GM18858 (cell line): ENCODE results near the gene EVI2B.
"Not testable (repeated sequence)": the region's sequence is repeated elsewhere in the genome, so short reads cannot be mapped to it uniquely, and the experiment has no call there.

Experiments
- ATAC-seq: cut with Tn5 transposase; IDR thresholded peaks from one replicate; pipeline ENCODE4 v1.9.1; 2021; ENCODE audit not compliant: unreplicated experiment

The EVI2B gene

GRCh38 chr17:31273516-31273915, 40.3 kb downstream of the EVI2B start:
- ATAC-seq, result no peak

GRCh38 chr17:31272803-31273202, 41.1 kb downstream of the EVI2B start:
- ATAC-seq, result no peak

GRCh38 chr17:31272236-31272635, 41.6 kb downstream of the EVI2B start:
- ATAC-seq, result no peak

- no peak for ATAC-seq
Measured at GRCh38 chr17:31269578-31269983, 44.3 kb downstream of the EVI2B start.

GRCh38 chr17:31269036-31269577, 44.7 kb downstream of the EVI2B start:
- no peak for ATAC-seq

GRCh38 chr17:31266042-31266441, 47.8 kb downstream of the EVI2B start:
- no peak for ATAC-seq

GRCh38 chr17:31262923-31263322, 50.9 kb downstream of the EVI2B start:
- not testable (repeated sequence) for ATAC-seq

GRCh38 chr17:31261601-31262000, 52.3 kb downstream of the EVI2B start:
- no peak for ATAC-seq

- no peak for ATAC-seq
Measured at GRCh38 chr17:31260151-31260550, 53.7 kb downstream of the EVI2B start.

GRCh38 chr17:31256936-31257335, 56.9 kb downstream of the EVI2B start:
- ATAC-seq, result no peak

- no peak for ATAC-seq
Measured at GRCh38 chr17:31254654-31255053, 59.2 kb downstream of the EVI2B start.
